ENCODE data around the gene DHRS11.

DNA sequence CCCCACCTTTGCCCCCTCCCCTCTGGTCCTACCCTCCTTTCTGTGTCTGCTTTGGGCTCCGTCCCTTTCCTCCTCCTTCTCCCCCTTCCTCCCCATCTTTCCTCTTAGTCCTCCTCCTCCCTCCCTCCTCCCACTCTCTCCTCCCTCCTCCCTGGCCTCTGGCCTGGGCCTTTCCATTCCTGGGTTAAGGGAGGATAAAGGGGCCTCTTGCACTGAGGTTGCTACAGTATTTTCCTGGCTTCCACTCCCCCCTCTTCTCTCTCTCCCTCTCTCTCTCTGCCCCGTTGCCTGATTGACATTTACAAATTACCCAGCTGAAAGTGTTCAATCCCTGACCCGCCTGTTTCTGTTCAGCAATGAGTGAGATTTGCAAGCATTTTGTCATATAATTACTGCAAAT is 53.7 kb downstream of the DHRS11 start:
- TF ChIP-seq TCF4 (CRISPR knock-in tag; IDR thresholded peaks at IDR 0.05; ENCODE audit: borderline replicate concordance) (no peak), ZFP3 (CRISPR knock-in tag; IDR thresholded peaks at IDR 0.05) (no peak), BACH2 (CRISPR knock-in tag; IDR thresholded peaks at IDR 0.05; ENCODE audit: borderline replicate concordance) (no peak), GLIS3 (CRISPR knock-in tag; IDR thresholded peaks at IDR 0.05) (no peak), ZNF70 (CRISPR knock-in tag; IDR thresholded peaks at IDR 0.05) (no peak), CSDC2 (CRISPR knock-in tag; IDR thresholded peaks at IDR 0.05) (no peak), ESRRG (CRISPR knock-in tag; IDR thresholded peaks at IDR 0.05) (no peak), ZNF8 (CRISPR knock-in tag; IDR thresholded peaks at IDR 0.05) (no peak), SNAI2 (CRISPR knock-in tag; IDR thresholded peaks at IDR 0.05) (no peak), ARNTL (CRISPR knock-in tag; IDR thresholded peaks at IDR 0.05; ENCODE audit: borderline replicate concordance, low read depth) (no peak), ISL1 (CRISPR knock-in tag; IDR thresholded peaks at IDR 0.05) (no peak)
- TF ChIP-seq, protein P1, sequence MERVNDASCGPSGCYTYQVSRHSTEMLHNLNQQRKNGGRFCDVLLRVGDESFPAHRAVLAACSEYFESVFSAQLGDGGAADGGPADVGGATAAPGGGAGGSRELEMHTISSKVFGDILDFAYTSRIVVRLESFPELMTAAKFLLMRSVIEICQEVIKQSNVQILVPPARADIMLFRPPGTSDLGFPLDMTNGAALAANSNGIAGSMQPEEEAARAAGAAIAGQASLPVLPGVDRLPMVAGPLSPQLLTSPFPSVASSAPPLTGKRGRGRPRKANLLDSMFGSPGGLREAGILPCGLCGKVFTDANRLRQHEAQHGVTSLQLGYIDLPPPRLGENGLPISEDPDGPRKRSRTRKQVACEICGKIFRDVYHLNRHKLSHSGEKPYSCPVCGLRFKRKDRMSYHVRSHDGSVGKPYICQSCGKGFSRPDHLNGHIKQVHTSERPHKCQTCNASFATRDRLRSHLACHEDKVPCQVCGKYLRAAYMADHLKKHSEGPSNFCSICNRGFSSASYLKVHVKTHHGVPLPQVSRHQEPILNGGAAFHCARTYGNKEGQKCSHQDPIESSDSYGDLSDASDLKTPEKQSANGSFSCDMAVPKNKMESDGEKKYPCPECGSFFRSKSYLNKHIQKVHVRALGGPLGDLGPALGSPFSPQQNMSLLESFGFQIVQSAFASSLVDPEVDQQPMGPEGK (CRISPR knock-in tag; IDR thresholded peaks at IDR 0.05; ENCODE audit: borderline replicate concordance) = no peak
